Left lung (tissue), 10 donors: Measurements from ENCODE around the gene TOPBP1. TPM values are rescaled to one million over a fixed set of nuclear protein-coding genes. Genes with fewer than 3 reads are reported as not detected.

ENCODE experiments used
- ATAC-seq: fragments of 200-7000 bp; cut with Tn5 transposase; one replicate; pipeline ENCODE4 v1.9.1; 2020; ENCODE audit warnings: moderate library complexity
- DNase-seq, 4 donors: peaks; one replicate each; pipeline ENCODE4 v3.0.0-alpha.2; 2013 to 2020
- H3K27ac ChIP-seq, 2 donors: fragments of 200-600 bp; sonication (generic) in 1 of 2; one replicate each; pipeline versions ENCODE4 v1.5.0 to v1.8.0; 2020 to 2021
- H3K27me3 ChIP-seq, 2 donors: fragments of 200-600 bp; sonication (generic) in 1 of 2; one replicate each; pipeline versions ENCODE4 v1.5.0 to v1.8.0; 2020 to 2021
- H3K36me3 ChIP-seq, 2 donors: fragments of 200-600 bp; sonication (generic) in 1 of 2; one replicate each; pipeline versions ENCODE4 v1.5.0 to v1.8.0; 2020 to 2021
- H3K4me1 ChIP-seq, 2 donors: fragments of 200-600 bp; one replicate each; pipeline ENCODE4 v1.8.0; 2021
- H3K4me3 ChIP-seq, 2 donors: fragments of 200-600 bp; sonication (generic) in 1 of 2; one replicate each; pipeline versions ENCODE4 v1.5.0 to v1.8.0; 2020 to 2021; ENCODE audit warnings: mild to moderate bottlenecking in 1 of 2
- H3K9me3 ChIP-seq, 2 donors: fragments of 200-600 bp; sonication (generic) in 1 of 2; one replicate each; pipeline versions ENCODE4 v1.5.0 to v1.8.0; 2020 to 2021
- CTCF ChIP-seq, 2 donors: fragments of 200-600 bp; sonication (generic) in 1 of 2; IDR thresholded peaks; one replicate each; pipeline versions ENCODE4 v1.5.0 to v1.8.0; 2021; ENCODE audit warnings: antibody characterized with exemption in 2 of 2
- intact Hi-C, 2 donors: fragments of 100-400 bp; cut with DNase I; formaldehyde crosslinking; loops; one replicate each; pipeline versions ENCODE4 v1.11.2 to v1.14.2; 2022
- polyA plus RNA-seq, 6 donors: library from polyadenylated mRNA; unstranded; fragments of 120-200 nt; gene quantifications; one replicate each; pipeline ENCODE4 v1.2.1, GENCODE V29; 2013; ENCODE audit not compliant: insufficient read length in 6 of 6
- total RNA-seq, 2 donors: library from RNA; stranded (reverse); fragmentation: NEBNext Ultra II Directional; extraction: Animal tissue kit (Norgen Biotek cat#: 25700); gene quantifications; one replicate each; pipeline ENCODE4 v1.2.1, GENCODE V29; 2021
- donor health status: DM: no; HTN: yes; CAD: no.
- donor health status: DM: no; HTN: no; CAD: no.

TOPBP1 gene
- total and polyA plus RNA-seq, 8 donors, result 17.5 to 55.2 (median 44.1) TPM

GRCh38 chr3:133644768-133645167 is 17.0 kb downstream of the TOPBP1 start:
- intact Hi-C loops, result no loop called here

GRCh38 chr3:133643611-133644010 is 18.1 kb downstream of the TOPBP1 start:
- no peak overlapping the region for H3K4me3 ChIP-seq
- no peaks in the 10 kb centered on the region for H3K9me3 ChIP-seq
- H3K4me1 ChIP-seq, result no peaks in the 10 kb centered on the region
- ATAC-seq (no peak), DNase-seq (no peak)
- intact Hi-C loops, result no loop called here
- H3K27me3 ChIP-seq, result no peaks in the 10 kb centered on the region
- peaks cover 0 to 90% of the 10 kb centered on the region in 2 donors for H3K36me3 ChIP-seq
- TF ChIP-seq CTCF (IDR thresholded peaks at IDR 0.05), result no peak
- H3K27ac ChIP-seq, result no peak overlapping the region

More at GRCh38 chr3:133644768-133645167, 17.0 kb downstream of the TOPBP1 start:
- Histone ChIP-seq H3K9me3 (no peaks in the 10 kb centered on the region), H3K27me3 (no peaks in the 10 kb centered on the region), H3K36me3 (peaks cover 0 to 90% of the 10 kb centered on the region in 2 donors), H3K4me3 (no peak overlapping the region), H3K27ac (no peak overlapping the region), H3K4me1 (no peaks in the 10 kb centered on the region)
- DNase-seq (no peak), ATAC-seq (no peak)
- TF ChIP-seq CTCF (IDR thresholded peaks at IDR 0.05), result no peak

- TF ChIP-seq CTCF (IDR thresholded peaks at IDR 0.05), result no peak
- Histone ChIP-seq H3K4me3 (no peak overlapping the region), H3K4me1 (no peaks in the 10 kb centered on the region), H3K36me3 (peaks cover 0 to 89% of the 10 kb centered on the region in 2 donors), H3K27ac (no peak overlapping the region), H3K9me3 (no peaks in the 10 kb centered on the region), H3K27me3 (no peaks in the 10 kb centered on the region)
- ATAC-seq (no peak), DNase-seq (no peak)
- intact Hi-C loops, result no loop called here
These were observed 20.5 kb downstream of the TOPBP1 start for GRCh38 chr3:133641254-133641653.

- Histone ChIP-seq H3K9me3 (no peaks in the 10 kb centered on the region), H3K4me3 (no peak overlapping the region), H3K27ac (no peak overlapping the region), H3K4me1 (no peaks in the 10 kb centered on the region), H3K27me3 (no peaks in the 10 kb centered on the region), H3K36me3 (peaks cover 4 to 89% of the 10 kb centered on the region in 2 donors)
- ATAC-seq (no peak), DNase-seq (no peak)
- intact Hi-C loops, result no loop called here
- TF ChIP-seq CTCF (IDR thresholded peaks at IDR 0.05), result no peak
These were observed 28.3 kb downstream of the TOPBP1 start for GRCh38 chr3:133633439-133633838.

GRCh38 chr3:133629146-133629545 is 32.6 kb downstream of the TOPBP1 start:
- no peaks in the 10 kb centered on the region for H3K4me1 ChIP-seq
- TF ChIP-seq CTCF (IDR thresholded peaks at IDR 0.05), result no peak
- no peak overlapping the region for H3K27ac ChIP-seq
- no peak overlapping the region for H3K4me3 ChIP-seq
- no peak for DNase-seq
- H3K9me3 ChIP-seq, result no peaks in the 10 kb centered on the region
- H3K27me3 ChIP-seq, result no peaks in the 10 kb centered on the region
- H3K36me3 ChIP-seq, result peaks cover 0 to 92% of the 10 kb centered on the region in 2 donors
- intact Hi-C loops, result no loop called here
- ATAC-seq, result no peak
